ENCODE measurements around the gene VDR.

VDR gene

GRCh38 chr12:47813511-47814196 lies 91.1 kb downstream of the VDR start:
- Histone ChIP-seq H3F3A (ENCODE audit: low read depth) (peaks cover 9% of the 10 kb centered on the region; the same call in 1 of the 2 replicates), H4K20me1 (ENCODE audit: insufficient read depth, low read length, poor library complexity, severe bottlenecking) (peaks cover 52% of the 10 kb centered on the region), H3K9ac (ENCODE audit: low read depth, low read length, poor library complexity, severe bottlenecking) (peak overlapping the region; percentile 92), H3K4me2 (ENCODE audit: low read depth, low read length, poor library complexity, severe bottlenecking) (peak overlapping the region; percentile 98), H3K4me1 (ENCODE audit: insufficient read depth, low read length, poor library complexity, severe bottlenecking) (peaks cover 87% of the 10 kb centered on the region), H3K9me2 (replicated peaks; ENCODE audit: low read depth, low read length) (no peaks in the 10 kb centered on the region), H3K9me3 (ENCODE audit: insufficient read depth, low read depth, low read length) (no peaks in the 10 kb centered on the region), H3K27me3 (ENCODE audit: insufficient read depth, low read length, poor library complexity, severe bottlenecking) (no peaks in the 10 kb centered on the region), H3K79me2 (ENCODE audit: insufficient read depth, low read length) (peaks cover 97% of the 10 kb centered on the region), H2AFZ (ENCODE audit: low read length) (no peak overlapping the region), H3K36me3 (ENCODE audit: insufficient read depth, low read length) (no peaks in the 10 kb centered on the region), H3K4me3 (ENCODE audit: low read length, poor library complexity, severe bottlenecking) (peak overlapping the region; percentile 82)
- TF ChIP-seq EZH2phosphoT487 (IDR thresholded peaks at IDR 0.05; ENCODE audit: borderline replicate concordance) = no peak
- TF ChIP-seq CTCF (conservative IDR thresholded peaks at IDR 0.05; ENCODE audit: low read length) = no peak

- peaks cover 97% of the 10 kb centered on the region for H3K79me2 ChIP-seq (ENCODE audit: insufficient read depth, low read length)
Measured at GRCh38 chr12:47812797-47813510, 91.8 kb downstream of the VDR start.

More at GRCh38 chr12:47812797-47813510, 91.8 kb downstream of the VDR start:
- Histone ChIP-seq H3K9ac (ENCODE audit: low read depth, low read length, poor library complexity, severe bottlenecking) (peak overlapping the region; percentile 92), H3K27me3 (ENCODE audit: insufficient read depth, low read length, poor library complexity, severe bottlenecking) (no peaks in the 10 kb centered on the region), H3K9me2 (replicated peaks; ENCODE audit: low read depth, low read length) (no peaks in the 10 kb centered on the region), H3K4me2 (ENCODE audit: low read depth, low read length, poor library complexity, severe bottlenecking) (peak overlapping the region; percentile 98), H3K36me3 (ENCODE audit: insufficient read depth, low read length) (no peaks in the 10 kb centered on the region), H3K4me3 (ENCODE audit: low read length, poor library complexity, severe bottlenecking) (peak overlapping the region; percentile 82), H2AFZ (ENCODE audit: low read length) (no peak overlapping the region), H3K4me1 (ENCODE audit: insufficient read depth, low read length, poor library complexity, severe bottlenecking) (peaks cover 88% of the 10 kb centered on the region), H3K9me3 (ENCODE audit: insufficient read depth, low read depth, low read length) (no peaks in the 10 kb centered on the region), H4K20me1 (ENCODE audit: insufficient read depth, low read length, poor library complexity, severe bottlenecking) (peaks cover 51% of the 10 kb centered on the region), H3F3A (ENCODE audit: low read depth) (peaks cover 12% of the 10 kb centered on the region; the same call in 1 of the 2 replicates)
- TF ChIP-seq CTCF (conservative IDR thresholded peaks at IDR 0.05; ENCODE audit: low read length) = peak; percentile 39
- TF ChIP-seq EZH2phosphoT487 (IDR thresholded peaks at IDR 0.05; ENCODE audit: borderline replicate concordance) = no peak

All from Loucy (cell line).